ENCODE data around the gene OVAAL.

Gene OVAAL

DNA sequence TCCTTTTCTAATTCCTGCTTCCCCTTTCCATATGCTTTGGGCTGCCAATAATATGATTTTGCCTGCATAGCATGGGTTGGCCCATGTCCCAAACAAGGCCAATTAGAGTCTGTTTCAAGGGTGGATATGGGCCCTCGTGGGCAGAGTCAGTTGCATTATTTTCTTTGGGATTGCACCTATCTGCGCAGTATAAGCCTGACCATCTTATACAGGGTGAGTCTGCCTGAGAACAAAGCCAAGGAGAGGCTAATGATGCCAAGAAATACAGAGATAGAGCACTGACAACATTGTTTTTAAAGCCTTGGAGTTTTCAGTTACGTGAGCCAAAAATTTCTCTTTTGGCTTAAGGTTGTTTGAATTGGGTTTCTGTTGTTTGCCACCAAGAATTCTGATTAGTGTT is 18.6 kb downstream of the OVAAL start:
- TF ChIP-seq SIN3A (IDR thresholded peaks at IDR 0.05; ENCODE audit: borderline replicate concordance, insufficient read depth, low read length), result no peak

DNA sequence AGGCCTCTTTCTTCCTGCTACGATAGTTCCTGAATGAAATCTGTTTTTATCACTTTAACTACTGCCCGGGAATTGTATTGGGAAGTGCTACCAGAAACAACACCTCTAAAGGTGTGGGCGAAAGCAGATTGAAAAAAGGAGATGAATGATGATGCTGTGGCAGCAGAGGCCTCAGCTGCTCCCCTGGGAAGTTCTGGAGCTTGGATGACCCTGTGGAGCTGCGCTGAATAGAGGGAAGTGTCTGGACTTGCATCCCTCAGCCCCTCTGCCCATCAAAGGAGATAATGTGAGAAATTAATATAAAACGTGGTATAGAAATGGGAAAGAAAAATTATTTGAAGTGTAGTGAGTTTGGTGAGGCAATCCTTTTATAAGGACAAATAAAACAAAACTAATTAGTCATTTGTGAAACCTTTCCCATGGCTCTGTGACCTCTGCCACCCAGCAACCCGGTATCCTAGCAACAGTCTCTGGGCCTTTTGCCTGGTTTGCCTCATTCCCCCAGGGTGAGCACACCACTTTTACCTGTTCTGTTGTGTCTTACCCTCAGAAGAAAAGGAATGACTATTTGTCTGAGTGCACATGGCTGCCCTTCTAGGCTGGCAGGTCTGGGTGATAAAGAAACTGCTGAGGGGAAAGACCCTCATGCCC is 21.3 kb downstream of the OVAAL start:
- no peak for TF ChIP-seq SIN3A (IDR thresholded peaks at IDR 0.05; ENCODE audit: borderline replicate concordance, insufficient read depth, low read length)
- TF ChIP-seq TAF1 (IDR thresholded peaks at IDR 0.05; ENCODE audit: borderline replicate concordance, insufficient read depth, low read length), result no peak
- TF ChIP-seq FOXP2 (optimal IDR thresholded peaks at IDR 0.05; ENCODE audit: borderline replicate concordance, extremely low read depth, extremely low read length, insufficient read depth), result no peak
- no peak for TF ChIP-seq POLR2AphosphoS5 (IDR thresholded peaks at IDR 0.05; ENCODE audit: low read depth, low read length)
- TF ChIP-seq, protein P1, sequence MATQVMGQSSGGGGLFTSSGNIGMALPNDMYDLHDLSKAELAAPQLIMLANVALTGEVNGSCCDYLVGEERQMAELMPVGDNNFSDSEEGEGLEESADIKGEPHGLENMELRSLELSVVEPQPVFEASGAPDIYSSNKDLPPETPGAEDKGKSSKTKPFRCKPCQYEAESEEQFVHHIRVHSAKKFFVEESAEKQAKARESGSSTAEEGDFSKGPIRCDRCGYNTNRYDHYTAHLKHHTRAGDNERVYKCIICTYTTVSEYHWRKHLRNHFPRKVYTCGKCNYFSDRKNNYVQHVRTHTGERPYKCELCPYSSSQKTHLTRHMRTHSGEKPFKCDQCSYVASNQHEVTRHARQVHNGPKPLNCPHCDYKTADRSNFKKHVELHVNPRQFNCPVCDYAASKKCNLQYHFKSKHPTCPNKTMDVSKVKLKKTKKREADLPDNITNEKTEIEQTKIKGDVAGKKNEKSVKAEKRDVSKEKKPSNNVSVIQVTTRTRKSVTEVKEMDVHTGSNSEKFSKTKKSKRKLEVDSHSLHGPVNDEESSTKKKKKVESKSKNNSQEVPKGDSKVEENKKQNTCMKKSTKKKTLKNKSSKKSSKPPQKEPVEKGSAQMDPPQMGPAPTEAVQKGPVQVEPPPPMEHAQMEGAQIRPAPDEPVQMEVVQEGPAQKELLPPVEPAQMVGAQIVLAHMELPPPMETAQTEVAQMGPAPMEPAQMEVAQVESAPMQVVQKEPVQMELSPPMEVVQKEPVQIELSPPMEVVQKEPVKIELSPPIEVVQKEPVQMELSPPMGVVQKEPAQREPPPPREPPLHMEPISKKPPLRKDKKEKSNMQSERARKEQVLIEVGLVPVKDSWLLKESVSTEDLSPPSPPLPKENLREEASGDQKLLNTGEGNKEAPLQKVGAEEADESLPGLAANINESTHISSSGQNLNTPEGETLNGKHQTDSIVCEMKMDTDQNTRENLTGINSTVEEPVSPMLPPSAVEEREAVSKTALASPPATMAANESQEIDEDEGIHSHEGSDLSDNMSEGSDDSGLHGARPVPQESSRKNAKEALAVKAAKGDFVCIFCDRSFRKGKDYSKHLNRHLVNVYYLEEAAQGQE (IDR thresholded peaks at IDR 0.05; ENCODE audit: insufficient read depth in 1 of 2, low read depth in 2 of 2, low read length in 2 of 2), result no peak

DNA sequence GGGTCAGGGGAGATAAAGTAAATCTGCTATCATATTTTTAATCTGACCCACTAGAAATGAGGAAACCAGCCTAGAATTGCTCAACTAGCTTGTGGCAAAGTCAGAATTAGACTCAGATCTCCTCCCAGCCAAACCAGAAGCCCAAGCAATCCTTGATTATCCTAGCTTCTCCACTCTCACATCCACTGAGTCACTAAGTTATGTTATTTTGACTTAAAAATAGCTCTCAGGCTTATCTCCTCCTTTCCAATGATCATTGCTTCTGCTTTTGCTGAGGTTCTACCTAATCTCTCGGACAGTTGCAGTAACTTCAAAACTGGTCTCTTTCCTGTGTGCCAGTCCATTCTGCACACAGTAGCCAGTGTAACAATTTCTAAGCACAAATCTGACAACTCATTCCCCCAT is 22.9 kb downstream of the OVAAL start:
- TF ChIP-seq FOXP2 (optimal IDR thresholded peaks at IDR 0.05; ENCODE audit: borderline replicate concordance, extremely low read depth, extremely low read length, insufficient read depth) (no peak), POLR2AphosphoS5 (IDR thresholded peaks at IDR 0.05; ENCODE audit: low read depth, low read length) (no peak), SIN3A (IDR thresholded peaks at IDR 0.05; ENCODE audit: borderline replicate concordance, insufficient read depth, low read length) (no peak), TAF1 (IDR thresholded peaks at IDR 0.05; ENCODE audit: borderline replicate concordance, insufficient read depth, low read length) (no peak)
- TF ChIP-seq, protein P1 (IDR thresholded peaks at IDR 0.05; ENCODE audit: insufficient read depth in 1 of 2, low read depth in 2 of 2, low read length in 2 of 2), result no peak

DNA sequence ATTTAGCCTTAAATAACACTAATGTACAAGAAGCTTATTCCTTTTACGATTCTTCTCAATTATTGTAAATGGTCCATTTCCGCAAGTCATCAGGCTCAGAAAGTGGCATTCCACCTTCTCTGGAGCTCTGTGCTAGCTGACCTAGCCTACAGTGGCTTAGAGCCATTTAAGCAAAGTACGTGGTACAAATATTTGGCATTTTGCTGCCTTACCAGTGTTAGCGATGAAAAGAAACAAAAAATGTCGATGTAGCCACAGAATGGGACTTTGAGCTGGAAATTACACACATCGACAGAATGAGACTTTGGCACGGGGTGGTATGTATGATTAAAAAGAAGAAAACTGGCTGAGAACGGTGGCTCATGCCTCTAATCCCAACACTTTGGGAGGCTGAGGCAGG is 26.1 kb downstream of the OVAAL start:
- TF ChIP-seq SIN3A (IDR thresholded peaks at IDR 0.05; ENCODE audit: borderline replicate concordance, insufficient read depth, low read length) (no peak), TAF1 (IDR thresholded peaks at IDR 0.05; ENCODE audit: borderline replicate concordance, insufficient read depth, low read length) (no peak), POLR2AphosphoS5 (IDR thresholded peaks at IDR 0.05; ENCODE audit: low read depth, low read length) (no peak), FOXP2 (optimal IDR thresholded peaks at IDR 0.05; ENCODE audit: borderline replicate concordance, extremely low read depth, extremely low read length, insufficient read depth) (no peak)
- TF ChIP-seq, protein P1 (IDR thresholded peaks at IDR 0.05; ENCODE audit: insufficient read depth in 1 of 2, low read depth in 2 of 2, low read length in 2 of 2), result no peak

DNA sequence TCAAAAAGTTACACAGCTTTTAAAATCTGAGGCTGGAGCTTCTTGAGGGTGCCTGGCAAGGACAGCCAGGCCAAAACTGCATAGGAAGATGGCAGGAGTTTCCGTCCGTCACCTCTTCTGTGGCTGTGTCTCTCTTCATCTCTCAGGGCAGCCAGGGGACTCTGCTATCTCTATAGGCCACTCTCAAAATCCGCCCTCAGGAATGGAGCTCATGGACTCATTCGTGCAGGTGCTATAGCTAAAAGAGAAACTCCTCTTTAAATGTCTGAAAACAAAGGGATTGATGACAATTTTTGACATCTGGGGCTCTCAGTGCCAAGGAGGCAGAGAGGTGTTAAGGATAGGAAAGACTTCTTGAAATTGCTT is 27.2 kb downstream of the OVAAL start:
- TF ChIP-seq SIN3A (IDR thresholded peaks at IDR 0.05; ENCODE audit: borderline replicate concordance, insufficient read depth, low read length), result no peak
- TF ChIP-seq POLR2AphosphoS5 (IDR thresholded peaks at IDR 0.05; ENCODE audit: low read depth, low read length), result no peak
- TF ChIP-seq TAF1 (IDR thresholded peaks at IDR 0.05; ENCODE audit: borderline replicate concordance, insufficient read depth, low read length), result no peak
- TF ChIP-seq, protein P1 (IDR thresholded peaks at IDR 0.05; ENCODE audit: insufficient read depth in 1 of 2, low read depth in 2 of 2, low read length in 2 of 2), result no peak
- TF ChIP-seq FOXP2 (optimal IDR thresholded peaks at IDR 0.05; ENCODE audit: borderline replicate concordance, extremely low read depth, extremely low read length, insufficient read depth), result no peak
